GM11168 (cell line): Measurements from ENCODE around the gene WDR70.
"Not testable (repeated sequence)": the region's sequence is repeated elsewhere in the genome, so short reads cannot be mapped to it uniquely, and the experiment has no call there.

Experiments
- in situ Hi-C: fragments of 300-500 bp; cut with MboI; formaldehyde crosslinking; loops from one replicate; pipeline ENCODE4 v1.12.0; 2022; ENCODE audit warnings: low sequenced_read_pairs; ENCODE audit not compliant: unreplicated experiment

Gene WDR70

DNA sequence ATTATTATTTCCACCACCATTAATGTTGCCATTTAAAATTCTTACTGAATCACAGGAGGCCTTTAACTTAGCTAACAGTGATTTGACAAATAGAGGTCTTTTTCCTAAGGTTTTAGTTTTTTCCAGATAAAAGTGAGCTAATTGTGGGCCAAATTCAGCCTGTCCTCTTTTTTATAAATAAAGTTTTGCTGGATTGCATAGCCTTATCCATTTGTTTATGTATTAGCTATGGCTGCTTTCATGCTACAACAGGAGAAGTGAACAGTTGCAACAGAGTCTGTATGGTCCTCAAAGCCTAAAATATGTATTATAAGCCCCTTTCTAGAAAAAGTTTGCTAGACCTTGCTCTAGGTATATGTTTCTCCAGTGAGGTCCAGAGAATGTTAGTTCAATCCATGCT lies 288.3 kb downstream of the WDR70 start:
- in situ Hi-C loops = no loop called here

DNA sequence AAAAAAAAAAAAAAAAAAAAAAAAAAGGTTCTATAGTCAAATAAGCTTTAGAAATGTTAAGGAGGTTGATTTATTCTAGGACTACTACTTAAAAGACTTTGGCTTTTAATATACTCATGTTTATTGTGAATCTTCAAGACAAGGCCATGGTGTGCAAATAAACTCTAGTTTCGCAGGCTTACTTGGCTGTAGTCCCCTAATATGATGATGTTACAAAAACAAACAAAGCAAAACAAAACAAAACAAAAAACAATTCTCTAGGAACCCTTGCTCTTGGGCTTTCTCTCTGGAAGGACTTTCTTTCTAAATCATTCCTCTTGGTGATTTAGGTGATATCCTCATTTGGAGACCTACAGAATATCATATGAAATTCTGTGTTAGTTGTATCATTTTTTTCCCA lies 288.7 kb downstream of the WDR70 start:
- in situ Hi-C loops = no loop called here

DNA sequence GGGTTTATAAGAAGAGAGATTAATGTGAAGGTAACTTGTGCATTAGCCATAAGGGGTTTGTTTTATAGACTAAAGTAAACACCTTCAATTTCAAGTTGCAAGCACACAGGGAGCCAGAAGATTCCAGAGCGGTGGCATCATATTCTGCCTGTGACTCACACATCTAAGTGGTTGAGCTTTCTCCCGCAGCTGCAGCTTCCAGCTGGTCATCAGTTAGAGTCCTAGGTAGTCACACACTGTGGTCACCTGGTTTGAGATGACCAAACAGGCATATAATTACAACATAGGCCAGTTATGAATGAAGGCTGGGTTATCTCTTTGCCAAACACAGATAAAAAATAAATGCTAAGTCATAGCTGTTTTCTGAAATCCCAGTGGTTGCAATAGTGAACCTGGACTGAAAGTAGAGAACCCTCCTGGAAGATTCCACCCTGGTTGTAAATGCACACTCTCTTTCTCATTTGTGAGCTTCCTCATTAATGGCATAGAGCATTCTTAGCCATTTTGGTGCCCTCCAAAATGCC lies 289.5 kb downstream of the WDR70 start:
- in situ Hi-C loops = no loop called here

DNA sequence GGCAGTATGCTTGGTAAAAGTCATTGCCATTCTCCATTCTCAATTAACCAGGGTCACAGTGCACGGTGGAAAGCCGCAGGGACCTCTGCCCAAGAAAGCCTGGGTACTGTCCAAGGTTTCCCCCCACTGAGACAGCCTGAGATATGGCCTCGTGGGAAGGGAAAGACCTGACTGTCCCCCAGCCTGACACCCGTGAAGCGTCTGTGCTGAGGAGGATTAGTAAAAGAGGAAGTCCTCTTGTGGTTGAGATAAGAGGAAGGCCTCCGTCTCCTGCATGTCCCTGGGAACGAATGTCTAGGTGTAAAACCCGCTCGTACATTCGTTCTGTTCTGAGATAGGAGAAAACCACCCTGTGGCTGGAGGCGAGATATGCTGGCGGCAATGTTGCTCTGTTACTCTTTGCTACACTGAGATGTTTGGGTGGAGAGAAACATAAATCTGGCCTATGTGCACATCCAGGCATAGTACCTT lies 293.0 kb downstream of the WDR70 start:
- in situ Hi-C loops = not testable (repeated sequence)

DNA sequence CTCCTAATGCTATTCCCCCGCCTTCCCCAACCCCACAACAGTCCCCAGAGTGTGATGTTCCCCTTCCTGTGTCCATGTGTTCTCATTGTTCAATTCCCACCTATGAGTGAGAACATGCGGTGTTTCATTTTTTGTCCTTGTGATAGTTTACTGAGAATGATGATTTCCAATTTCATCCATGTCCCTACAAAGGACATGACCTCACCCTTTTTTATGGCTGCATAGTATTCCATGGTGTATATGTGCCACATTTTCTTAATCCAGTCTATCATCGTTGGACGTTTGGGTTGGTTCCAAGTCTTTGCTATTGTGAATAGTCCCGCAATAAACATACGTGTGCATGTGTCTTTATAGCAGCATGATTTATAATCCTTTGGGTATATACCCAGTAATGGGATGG lies 295.2 kb downstream of the WDR70 start:
- in situ Hi-C loops = not testable (repeated sequence)

DNA sequence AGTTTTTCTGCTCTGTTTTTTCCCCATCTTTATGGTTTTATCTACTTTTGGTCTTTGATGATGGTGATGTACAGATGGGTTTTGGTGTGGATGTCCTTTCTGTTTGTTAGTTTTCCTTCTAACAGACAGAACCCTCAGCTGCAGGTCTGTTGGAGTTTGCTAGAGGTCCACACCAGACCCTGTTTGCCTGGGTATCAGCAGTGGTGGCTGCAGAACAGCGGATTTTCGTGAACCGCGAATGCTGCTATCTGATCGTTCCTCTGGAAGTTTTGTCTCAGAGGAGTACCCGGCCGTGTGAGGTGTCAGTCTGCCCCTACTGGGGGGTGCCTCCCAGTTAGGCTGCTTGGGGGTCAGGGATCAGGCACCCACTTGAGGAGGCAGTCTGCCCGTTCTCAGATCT lies 300.2 kb downstream of the WDR70 start:
- in situ Hi-C loops = not testable (repeated sequence)

DNA sequence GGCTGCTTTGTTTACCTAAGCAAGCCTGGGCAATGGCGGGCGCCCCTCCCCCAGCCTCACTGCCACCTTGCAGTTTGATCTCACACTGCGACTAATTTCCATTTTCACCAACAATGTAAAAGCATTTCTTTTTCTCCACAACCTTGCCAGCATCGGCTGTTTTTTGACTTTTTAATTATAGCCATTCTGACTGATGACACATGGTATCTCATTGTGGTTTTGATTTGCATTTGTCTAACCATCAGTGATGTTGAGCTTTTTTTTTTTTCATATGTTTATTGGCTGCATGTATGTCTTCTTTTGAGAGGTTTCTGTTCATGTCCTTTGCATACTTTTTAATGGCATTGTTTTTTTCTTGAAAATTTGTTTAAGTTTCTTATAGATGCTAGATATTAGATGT lies 300.8 kb downstream of the WDR70 start:
- in situ Hi-C loops = not testable (repeated sequence)

DNA sequence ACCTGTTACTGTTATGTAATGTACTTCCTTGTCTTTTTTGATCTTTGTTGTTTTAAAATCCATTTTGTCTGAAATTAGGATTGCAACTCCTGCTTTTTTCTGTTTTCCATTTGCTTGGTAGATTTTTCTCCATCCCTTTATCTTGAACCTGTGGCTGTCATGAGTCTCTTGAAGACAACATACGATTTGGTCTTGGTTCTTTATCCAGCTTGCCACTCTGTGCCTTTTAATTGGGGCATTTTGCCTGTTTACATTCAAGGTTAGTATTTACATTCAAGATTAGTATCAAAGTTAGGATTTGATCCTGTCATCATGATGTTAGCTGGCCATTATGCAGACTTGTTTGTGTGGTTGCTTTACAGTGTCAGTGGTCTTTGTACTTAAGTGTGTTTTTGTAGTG lies 304.0 kb downstream of the WDR70 start:
- in situ Hi-C loops = no loop called here

DNA sequence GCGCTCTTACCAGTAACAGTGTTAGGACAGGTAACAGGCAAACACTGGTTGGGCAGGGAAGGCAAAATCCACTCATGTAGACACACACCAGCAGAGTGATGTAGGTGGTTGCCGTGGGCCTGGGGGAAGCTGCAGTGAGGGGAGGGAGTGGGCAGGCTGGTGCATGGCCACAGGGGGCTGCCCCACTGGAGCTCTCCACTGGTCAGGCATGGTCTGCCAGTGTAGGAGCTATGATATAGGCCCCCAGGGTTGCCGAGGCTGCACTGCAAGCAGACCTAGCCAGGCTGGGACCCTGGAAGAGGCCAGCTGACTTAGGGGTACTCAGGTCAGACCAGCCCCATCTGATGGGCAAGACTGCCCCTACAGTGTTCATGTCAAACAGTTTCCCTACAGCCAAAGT lies 306.1 kb downstream of the WDR70 start:
- in situ Hi-C loops = no loop called here

DNA sequence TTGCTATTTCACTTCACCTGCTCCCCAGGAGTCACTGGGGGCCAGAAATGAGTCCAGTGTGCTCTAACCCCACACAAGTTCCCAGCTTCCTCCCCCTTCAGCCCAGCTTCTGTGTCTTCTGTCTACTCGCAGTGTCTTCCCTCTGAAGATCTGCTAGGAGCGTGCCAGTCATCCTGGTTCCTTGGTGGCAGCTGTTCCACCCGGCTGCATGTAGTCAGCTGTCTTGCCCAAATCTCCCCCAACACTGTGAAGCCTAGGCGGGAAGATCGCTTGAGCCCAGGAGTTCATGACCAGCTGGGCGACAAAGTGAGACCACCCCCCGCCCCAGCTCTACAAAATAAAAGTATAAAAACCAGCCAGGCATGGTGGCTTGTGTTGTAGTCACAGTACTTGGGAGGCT lies 306.7 kb downstream of the WDR70 start:
- in situ Hi-C loops = no loop called here

DNA sequence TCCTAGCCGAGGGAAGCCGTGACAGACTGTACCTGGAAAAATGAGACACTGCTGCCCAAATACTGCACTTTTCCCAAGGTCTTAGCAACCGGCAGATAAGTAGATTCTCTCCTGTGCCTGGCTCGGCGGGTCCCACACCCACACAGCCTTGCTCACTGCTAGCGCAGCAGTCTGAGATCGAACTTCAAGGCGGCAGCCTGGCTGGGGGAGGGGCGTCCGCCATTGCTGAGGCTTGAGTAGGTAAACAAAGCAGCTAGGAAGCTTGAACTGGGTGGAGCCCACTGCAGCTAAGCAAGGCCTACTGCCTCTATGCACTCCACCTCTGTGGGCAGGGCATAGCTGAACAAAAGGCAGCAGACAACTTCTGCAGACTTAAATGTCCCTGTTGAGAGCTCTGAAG lies 309.8 kb downstream of the WDR70 start:
- in situ Hi-C loops = not testable (repeated sequence)

DNA sequence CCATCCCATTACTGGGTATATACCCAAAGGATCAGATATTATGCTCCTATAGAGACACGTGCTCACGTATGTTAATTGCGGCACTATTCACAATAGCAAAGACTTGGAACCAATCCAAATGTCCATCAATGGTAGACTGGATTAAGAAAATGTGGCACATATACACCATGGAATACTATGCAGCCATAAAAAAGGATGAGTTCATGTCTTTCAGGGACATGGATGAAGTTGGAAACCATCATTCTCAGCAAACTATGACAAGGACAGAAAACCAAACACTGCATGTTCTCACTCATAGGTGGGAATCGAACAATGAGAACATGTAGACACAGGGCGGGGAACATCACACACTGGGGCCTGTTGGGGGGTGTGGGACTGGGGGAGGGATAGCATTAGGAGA lies 315.2 kb downstream of the WDR70 start:
- in situ Hi-C loops = not testable (repeated sequence)

DNA sequence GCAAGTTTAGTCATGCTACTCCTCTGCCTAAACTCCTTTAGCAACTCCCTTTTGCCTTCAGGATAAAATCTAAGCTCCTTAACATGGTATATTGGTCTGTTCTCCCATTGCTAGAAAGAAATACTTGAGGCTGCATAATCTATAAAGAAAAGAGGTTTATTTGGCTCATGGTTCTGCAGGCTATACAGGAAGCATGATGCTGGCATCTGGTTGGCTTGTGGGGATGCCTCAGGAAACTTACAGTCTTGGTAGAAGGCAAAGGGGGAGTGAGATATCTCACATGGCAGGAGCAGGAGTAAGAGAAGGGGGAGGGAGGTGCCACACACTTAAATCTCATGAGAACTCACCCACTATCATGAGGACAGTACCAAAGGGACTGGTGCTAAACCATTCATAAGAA lies 315.7 kb downstream of the WDR70 start:
- in situ Hi-C loops = no loop called here

DNA sequence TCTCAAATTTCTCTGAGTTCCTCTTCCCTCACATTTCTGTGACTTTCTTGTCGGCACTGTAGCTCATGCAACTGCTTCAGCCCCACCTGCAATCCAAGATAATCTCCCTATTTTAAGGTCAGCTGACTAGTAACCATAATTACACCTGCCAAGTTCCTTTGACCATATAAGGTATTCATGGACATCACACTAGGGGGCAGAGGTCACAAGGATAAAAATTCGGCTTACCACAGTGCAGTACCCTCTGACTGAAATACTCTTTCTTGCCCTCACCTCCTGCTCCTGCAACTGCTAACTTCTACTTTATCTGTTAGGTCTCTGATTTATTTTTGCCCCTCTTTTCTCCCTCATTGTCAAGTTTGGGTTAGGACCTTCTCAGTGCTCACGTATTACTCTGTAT lies 316.5 kb downstream of the WDR70 start:
- in situ Hi-C loops = no loop called here

DNA sequence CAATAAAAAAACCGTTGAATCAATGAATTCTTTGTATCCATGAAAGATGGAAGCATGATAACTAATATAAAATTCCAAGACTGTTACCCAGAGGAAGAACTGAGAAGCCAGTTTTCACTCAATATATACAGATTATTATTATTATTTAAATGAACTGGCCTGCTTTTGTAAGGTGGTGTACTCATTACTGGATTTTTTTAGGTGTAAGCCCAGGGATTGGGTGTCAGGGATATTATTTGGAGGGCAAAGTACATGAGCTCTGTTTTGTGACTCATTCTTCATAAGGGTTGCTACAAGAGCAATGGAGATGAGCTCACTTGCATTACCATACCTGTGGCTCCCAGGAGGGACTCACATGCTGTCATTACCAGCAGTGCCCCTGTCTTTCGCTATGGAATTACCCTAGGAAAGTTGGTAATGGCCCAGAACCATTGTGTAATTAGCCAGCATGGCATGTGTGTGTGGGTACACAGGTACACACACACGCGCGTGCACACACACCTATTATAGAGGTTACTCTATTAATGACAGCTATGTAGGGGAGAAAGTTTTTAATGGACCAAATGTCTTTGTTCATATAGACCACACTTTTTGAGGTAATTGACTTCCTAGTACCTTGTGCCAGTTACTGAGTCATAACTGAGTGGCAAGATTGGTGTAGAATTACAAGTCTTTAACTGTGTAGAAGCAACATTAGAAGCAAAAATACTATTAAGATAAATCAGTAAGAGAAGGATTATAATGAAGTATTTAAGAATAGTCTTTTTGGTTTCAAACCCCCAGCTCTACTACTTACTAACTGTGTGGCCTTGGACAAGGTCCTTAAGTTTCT lies 317.3 kb downstream of the WDR70 start:
- in situ Hi-C loops = no loop called here

DNA sequence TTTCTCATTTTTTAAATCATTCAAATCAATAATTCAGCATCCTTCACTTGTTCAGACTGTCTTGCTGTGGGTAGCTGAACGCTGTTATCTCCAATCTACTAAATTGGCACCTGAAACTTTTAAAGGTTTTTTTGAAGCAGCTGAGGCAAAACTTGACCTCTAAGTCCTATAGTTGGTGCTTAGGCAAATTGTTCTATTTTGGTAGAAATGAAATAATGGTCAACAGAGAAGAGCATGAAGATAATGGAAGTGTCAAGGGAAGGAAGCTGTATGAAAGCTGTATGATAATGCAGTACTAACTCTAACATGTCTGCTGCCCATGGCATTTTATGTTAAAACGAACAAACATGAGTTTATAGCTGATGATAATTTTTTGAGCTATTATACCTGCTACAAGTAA lies 322.8 kb downstream of the WDR70 start:
- in situ Hi-C loops = no loop called here

DNA sequence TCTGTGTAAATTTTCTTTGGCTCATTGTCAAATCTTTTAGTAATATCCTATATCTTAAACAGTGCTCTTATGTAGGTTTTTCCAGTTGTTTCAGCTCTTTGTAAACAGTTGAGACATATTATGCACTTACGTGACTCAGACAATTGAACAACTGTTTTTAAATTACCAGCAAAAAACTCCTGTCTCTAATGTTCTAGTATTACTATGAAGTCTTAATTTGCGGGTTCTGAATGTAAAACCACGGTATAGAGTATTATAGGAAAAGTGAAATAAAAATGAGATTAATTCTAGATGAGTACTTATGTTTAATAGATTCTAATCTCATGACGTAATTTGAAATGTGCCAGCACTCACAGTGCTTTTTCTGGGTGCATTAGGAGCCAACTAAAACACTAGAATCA lies 324.7 kb downstream of the WDR70 start:
- in situ Hi-C loops = no loop called here

DNA sequence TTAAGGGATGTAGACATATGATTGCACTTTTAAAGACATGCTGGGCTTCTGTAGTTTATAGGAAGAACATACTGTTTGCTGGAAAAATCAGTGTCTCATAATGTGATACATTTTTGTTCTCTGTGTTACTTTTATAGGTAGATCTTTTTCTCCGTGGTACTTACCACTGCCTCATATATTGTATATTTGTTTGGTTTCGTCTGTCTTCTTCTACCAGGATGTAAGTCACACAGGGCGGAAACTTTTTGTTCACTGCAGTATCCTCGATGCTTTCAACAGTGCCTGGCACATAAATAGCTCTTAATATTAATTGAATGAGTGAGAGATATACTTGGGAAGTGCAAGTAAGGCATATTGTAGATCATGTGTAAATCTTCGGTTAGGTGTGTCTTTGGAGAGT lies 325.3 kb downstream of the WDR70 start:
- in situ Hi-C loops = no loop called here

DNA sequence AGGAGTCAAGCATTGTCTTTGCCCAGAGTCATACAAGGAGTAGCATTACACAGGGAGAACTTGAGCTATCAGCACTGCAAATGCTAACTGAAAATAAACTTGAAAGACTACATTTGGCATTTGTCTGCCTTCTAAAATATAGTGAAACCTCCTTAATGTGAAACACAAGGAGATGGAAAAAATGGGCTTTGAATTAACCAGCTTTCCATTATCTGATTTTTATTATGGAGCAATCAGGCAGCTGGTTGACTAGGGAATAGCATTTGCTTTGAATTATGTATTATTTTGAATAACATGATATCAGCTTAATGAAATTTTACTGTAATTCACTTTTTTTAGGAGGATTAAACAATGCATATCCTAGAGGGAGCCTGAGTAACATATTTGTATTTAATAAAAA lies 329.9 kb downstream of the WDR70 start:
- in situ Hi-C loops = no loop called here

DNA sequence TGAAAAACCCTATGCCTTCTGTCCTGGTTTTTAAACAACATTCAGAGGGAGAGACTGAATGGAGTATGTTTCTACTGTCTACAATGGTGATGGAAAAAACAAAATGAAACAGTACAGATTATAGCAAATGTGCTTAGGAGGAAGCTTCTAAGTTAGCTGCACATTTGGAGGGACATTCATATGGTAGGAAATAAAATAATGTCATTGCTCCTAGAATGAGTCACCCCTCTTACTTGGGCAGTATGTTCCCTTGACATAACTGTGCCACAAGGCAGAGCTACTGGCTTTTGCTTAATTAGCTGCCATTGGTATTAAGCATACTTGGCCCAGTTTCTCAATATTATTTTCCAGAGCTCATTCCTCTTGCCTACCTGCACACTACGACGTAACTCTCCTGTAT lies 331.8 kb downstream of the WDR70 start:
- in situ Hi-C loops = no loop called here

DNA sequence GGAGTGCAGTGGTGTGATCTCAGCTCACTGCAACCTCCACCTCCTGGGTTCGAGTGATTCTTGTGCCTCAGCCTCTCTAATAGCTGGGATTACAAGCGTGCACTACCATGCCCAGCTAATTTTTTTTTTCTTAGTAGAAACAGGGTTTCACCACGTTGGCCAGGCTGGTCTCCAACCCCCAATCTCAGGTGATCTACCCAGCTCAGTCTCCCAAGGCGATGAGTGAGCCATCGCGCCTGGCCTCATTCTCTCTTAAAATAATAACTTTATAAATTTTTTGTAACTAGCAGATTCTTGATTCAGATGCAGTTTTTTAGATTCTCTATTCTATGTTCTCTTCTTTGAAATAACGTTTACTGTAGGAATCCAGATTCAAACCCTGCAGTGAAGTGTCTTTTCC lies 333.6 kb downstream of the WDR70 start:
- in situ Hi-C loops = no loop called here

DNA sequence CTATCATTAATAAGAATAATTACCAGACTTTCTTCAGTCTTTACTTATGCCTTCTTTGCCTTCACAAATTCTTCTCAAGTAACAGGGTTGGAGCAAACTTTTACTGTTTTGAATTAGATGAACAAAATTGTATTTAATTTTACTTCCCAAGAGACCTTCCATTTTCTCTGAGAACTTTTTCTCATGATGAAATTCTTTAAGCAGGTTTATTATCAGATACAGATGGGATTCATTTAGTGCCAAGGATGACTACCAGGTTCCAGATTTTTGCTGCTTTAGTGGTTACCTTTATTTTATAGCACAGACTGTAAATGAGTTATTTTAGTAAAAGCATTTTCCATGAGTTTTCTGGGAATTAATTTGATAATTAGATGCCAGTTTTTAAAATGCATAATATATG lies 335.6 kb downstream of the WDR70 start:
- in situ Hi-C loops = no loop called here
